HepG2 (cell line): ENCODE measurements around the gene BANK1. TPM values are rescaled to one million over a fixed set of nuclear protein-coding genes. Genes with fewer than 3 reads are reported as not detected.

ENCODE experiments used
- GATAD1 ChIP-seq: IDR thresholded peaks from 2 replicates; pipeline ENCODE4 v1.6.1; 2016; ENCODE audit warnings: missing genetic modification reagents, missing compliant biosample characterization
- HNRNPUL1 ChIP-seq: fragments of 200-400 bp; formaldehyde crosslinking; IDR thresholded peaks from 2 replicates; pipeline ENCODE4 v1.6.1; 2017; ENCODE audit warnings: low read depth, mild to moderate bottlenecking, low read length, moderate library complexity
- IRF2 ChIP-seq: IDR thresholded peaks from 2 replicates; pipeline ENCODE4 v1.6.1; 2018; ENCODE audit warnings: missing genetic modification reagents, missing compliant biosample characterization
- MAFF ChIP-seq: IDR thresholded peaks from 2 replicates; pipeline ENCODE4 v1.6.1; 2011; ENCODE audit warnings: low read depth, low read length, improper control_type of control experiment
- MIXL1 ChIP-seq: IDR thresholded peaks from 2 replicates; pipeline ENCODE4 v1.6.1; 2016
- NONO ChIP-seq, 2 experiments: fragments of 450-650 bp in 1 of 2; sonication (generic) in 1 of 2; formaldehyde crosslinking in 1 of 2; IDR thresholded peaks in 1 of 2; conservative IDR thresholded peaks in 1 of 2; 2 replicates each; pipeline versions ENCODE4 v1.6.1 to v1.8.0; 2017 to 2022; ENCODE audit warnings: mild to moderate bottlenecking in 1 of 2, missing genetic modification reagents in 1 of 2, moderate library complexity in 1 of 2
- RFXANK ChIP-seq: IDR thresholded peaks from 2 replicates; pipeline ENCODE4 v1.6.1; 2016
- ZBTB10 ChIP-seq: sonication (generic); formaldehyde crosslinking; IDR thresholded peaks from 2 replicates; pipeline ENCODE4 v1.4.0; 2020; ENCODE audit warnings: missing genetic modification reagents, borderline replicate concordance
- ZNF10 ChIP-seq: sonication (generic); formaldehyde crosslinking; IDR thresholded peaks from 2 replicates; pipeline ENCODE4 v1.4.0; 2020; ENCODE audit warnings: mild to moderate bottlenecking, low read depth, missing genetic modification reagents, borderline replicate concordance
- ZNF589 ChIP-seq: sonication (generic); formaldehyde crosslinking; conservative IDR thresholded peaks from 2 replicates; pipeline ENCODE4 v1.8.0; 2022; ENCODE audit warnings: mild to moderate bottlenecking, moderate library complexity, missing genetic modification reagents
- ZNF816 ChIP-seq: sonication (generic); formaldehyde crosslinking; IDR thresholded peaks from 2 replicates; pipeline ENCODE4 v1.8.0; 2022; ENCODE audit warnings: missing genetic modification reagents, mild to moderate bottlenecking, borderline replicate concordance
- polyA plus RNA-seq, 8 experiments: library from polyadenylated mRNA; depleted of rRNA in 3 of 8; stranded (reverse) in 7 of 8; unstranded in 1 of 8; fragments of >200 nt; fragmentation: Illumina TruSeq in 4 of 8; extraction: Trizol in 4 of 8; gene quantifications; 2 replicates each; pipeline versions ENCODE4 v1.2.1 to v1.2.3, GENCODE V29; 2011 to 2016; ENCODE audit warnings: low read depth in 4 of 8, missing spikeins in 1 of 8, mixed read lengths in 1 of 8; ENCODE audit not compliant: insufficient read depth in 1 of 8
- total RNA-seq, 5 experiments: library from RNA; depleted of rRNA; stranded (reverse); fragments of >200 nt; fragmentation: Illumina TruSeq; extraction: Trizol; gene quantifications; 2 replicates each; pipeline ENCODE4 v1.2.3, GENCODE V29; 2016; ENCODE audit warnings: low read depth in 1 of 5
- TF ChIP-seq, protein P1 (sequence below): sonication (generic); formaldehyde crosslinking; IDR thresholded peaks from 2 replicates; pipeline ENCODE4 v1.4.0; 2020; ENCODE audit warnings: mild to moderate bottlenecking, missing genetic modification reagents
- TF ChIP-seq, protein P2 (sequence below): sonication (generic); formaldehyde crosslinking; IDR thresholded peaks from 2 replicates; pipeline ENCODE4 v1.5.1; 2020; ENCODE audit warnings: mild to moderate bottlenecking, missing genetic modification reagents, borderline replicate concordance

BANK1 gene
- total and polyA plus RNA-seq, 2 of the 13 experiments (the other 11 are each of a cell fraction or from before 2014, with no cell fraction given): 0.15 TPM; not detected in 1

- TF ChIP-seq ZNF816 (no peak), NONO (IDR thresholded peaks at IDR 0.05) (no peak), NONO (CRISPR knock-in tag; conservative IDR thresholded peaks at IDR 0.05) (no peak), MIXL1 (CRISPR knock-in tag) (0 out of 2 replicates have a peak, but pooled peaks have one; percentile 43), HNRNPUL1 (no peak), ZBTB10 (CRISPR knock-in tag) (no peak), ZNF589 (CRISPR knock-in tag) (no peak), ZNF10 (CRISPR knock-in tag) (no peak), MAFF (peak; percentile 74), GATAD1 (0 out of 2 replicates have a peak, but pooled peaks have one; percentile 29), IRF2 (CRISPR knock-in tag) (0 out of 2 replicates have a peak, but pooled peaks have one; percentile 24), RFXANK (no peak)
- TF ChIP-seq, protein P1, sequence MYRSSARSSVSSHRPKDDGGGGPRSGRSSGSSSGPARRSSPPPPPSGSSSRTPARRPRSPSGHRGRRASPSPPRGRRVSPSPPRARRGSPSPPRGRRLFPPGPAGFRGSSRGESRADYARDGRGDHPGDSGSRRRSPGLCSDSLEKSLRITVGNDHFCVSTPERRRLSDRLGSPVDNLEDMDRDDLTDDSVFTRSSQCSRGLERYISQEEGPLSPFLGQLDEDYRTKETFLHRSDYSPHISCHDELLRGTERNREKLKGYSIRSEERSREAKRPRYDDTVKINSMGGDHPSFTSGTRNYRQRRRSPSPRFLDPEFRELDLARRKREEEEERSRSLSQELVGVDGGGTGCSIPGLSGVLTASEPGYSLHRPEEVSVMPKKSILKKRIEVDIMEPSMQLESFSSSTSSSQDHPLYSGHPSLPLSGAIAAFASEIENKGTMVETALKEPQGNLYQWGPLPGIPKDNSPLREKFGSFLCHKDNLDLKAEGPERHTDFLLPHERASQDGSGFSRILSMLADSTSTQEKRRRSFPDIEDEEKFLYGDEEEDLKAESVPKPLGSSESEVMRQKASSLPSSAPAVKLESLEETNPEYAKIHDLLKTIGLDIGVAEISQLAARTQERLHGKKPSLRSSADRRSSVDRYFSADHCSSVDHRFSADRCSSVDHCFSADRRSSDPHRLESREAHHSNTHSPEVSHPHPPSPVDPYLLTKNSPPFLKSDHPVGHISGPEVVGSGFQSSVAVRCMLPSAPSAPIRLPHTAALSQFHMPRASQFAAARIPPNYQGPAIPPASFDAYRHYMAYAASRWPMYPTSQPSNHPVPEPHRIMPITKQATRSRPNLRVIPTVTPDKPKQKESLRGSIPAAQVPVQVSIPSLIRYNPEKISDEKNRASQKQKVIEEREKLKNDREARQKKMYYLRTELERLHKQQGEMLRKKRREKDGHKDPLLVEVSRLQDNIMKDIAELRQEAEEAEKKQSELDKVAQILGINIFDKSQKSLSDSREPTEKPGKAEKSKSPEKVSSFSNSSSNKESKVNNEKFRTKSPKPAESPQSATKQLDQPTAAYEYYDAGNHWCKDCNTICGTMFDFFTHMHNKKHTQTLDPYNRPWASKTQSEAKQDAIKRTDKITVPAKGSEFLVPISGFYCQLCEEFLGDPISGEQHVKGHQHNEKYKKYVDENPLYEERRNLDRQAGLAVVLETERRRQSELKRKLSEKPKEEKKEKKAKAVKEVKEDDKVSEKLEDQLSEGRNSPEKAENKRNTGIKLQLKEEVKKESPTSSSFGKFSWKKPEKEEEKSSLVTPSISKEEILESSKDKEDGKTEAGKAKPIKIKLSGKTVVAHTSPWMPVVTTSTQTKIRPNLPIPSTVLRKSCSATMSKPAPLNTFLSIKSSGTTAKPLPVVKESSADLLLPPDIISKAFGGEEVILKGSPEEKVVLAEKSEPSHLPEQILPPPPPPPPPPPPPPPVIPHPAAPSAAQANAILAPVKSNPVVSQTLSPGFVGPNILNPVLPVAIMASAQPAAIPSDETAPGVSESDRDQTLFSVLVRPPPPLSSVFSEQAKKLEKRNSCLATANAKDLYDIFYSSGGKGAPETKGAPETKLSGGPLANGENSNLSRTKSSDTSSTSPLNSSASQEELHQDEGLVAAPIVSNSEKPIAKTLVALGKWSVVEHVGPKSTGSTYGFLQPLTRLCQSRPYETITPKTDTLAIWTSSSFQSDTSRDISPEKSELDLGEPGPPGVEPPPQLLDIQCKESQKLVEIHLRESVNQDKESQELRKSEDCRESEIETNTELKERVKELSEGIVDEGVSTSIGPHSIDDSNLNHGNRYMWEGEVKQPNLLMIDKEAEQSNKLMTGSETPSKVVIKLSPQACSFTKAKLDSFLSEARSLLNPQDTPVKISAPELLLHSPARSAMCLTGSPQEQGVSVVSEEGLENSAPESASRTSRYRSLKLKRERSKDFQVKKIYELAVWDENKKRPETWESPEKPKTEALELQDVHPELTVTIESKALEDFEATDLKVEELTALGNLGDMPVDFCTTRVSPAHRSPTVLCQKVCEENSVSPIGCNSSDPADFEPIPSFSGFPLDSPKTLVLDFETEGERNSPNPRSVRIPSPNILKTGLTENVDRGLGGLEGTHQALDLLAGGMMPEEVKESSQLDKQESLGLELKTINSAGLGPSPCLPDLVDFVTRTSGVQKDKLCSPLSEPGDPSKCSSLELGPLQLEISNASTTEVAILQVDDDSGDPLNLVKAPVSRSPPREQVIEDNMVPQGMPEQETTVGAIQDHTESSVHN (CRISPR knock-in tag): no peak
- TF ChIP-seq, protein P2, sequence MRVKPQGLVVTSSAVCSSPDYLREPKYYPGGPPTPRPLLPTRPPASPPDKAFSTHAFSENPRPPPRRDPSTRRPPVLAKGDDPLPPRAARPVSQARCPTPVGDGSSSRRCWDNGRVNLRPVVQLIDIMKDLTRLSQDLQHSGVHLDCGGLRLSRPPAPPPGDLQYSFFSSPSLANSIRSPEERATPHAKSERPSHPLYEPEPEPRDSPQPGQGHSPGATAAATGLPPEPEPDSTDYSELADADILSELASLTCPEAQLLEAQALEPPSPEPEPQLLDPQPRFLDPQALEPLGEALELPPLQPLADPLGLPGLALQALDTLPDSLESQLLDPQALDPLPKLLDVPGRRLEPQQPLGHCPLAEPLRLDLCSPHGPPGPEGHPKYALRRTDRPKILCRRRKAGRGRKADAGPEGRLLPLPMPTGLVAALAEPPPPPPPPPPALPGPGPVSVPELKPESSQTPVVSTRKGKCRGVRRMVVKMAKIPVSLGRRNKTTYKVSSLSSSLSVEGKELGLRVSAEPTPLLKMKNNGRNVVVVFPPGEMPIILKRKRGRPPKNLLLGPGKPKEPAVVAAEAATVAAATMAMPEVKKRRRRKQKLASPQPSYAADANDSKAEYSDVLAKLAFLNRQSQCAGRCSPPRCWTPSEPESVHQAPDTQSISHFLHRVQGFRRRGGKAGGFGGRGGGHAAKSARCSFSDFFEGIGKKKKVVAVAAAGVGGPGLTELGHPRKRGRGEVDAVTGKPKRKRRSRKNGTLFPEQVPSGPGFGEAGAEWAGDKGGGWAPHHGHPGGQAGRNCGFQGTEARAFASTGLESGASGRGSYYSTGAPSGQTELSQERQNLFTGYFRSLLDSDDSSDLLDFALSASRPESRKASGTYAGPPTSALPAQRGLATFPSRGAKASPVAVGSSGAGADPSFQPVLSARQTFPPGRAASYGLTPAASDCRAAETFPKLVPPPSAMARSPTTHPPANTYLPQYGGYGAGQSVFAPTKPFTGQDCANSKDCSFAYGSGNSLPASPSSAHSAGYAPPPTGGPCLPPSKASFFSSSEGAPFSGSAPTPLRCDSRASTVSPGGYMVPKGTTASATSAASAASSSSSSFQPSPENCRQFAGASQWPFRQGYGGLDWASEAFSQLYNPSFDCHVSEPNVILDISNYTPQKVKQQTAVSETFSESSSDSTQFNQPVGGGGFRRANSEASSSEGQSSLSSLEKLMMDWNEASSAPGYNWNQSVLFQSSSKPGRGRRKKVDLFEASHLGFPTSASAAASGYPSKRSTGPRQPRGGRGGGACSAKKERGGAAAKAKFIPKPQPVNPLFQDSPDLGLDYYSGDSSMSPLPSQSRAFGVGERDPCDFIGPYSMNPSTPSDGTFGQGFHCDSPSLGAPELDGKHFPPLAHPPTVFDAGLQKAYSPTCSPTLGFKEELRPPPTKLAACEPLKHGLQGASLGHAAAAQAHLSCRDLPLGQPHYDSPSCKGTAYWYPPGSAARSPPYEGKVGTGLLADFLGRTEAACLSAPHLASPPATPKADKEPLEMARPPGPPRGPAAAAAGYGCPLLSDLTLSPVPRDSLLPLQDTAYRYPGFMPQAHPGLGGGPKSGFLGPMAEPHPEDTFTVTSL (CRISPR knock-in tag): peak; percentile 82
These were observed 95.0 kb downstream of the BANK1 start (continued) for GRCh38 chr4:101885574-101885973.
